Natural killer cell (primary cell): ENCODE data around the gene FOXJ3. TPM values are rescaled to one million over a fixed set of nuclear protein-coding genes. Genes with fewer than 3 reads are reported as not detected.
A peak's percentile ranks its signal among the peaks of the same experiment; 100 is the strongest.

ENCODE experiments used
- ATAC-seq, 3 donors: fragments of 150-1000 bp in 2 of 3; fragments of 200-7000 bp in 1 of 3; cut with Tn5 transposase; 1 replicate in 1 of 3; 2 replicates in 2 of 3; pipeline ENCODE4 v1.10.0; 2021; ENCODE audit warnings: mild to moderate bottlenecking in 2 of 3, moderate library complexity in 2 of 3
- DNase-seq, 2 donors: peaks; one replicate each; pipeline versions ENCODE4 v3.0.0 to v3.0.0-alpha.2; 2013 to 2021; ENCODE audit warnings: mixed read lengths in 1 of 2
- H3K27ac ChIP-seq: one replicate; pipeline ENCODE4 v1.5.1; 2013; ENCODE audit warnings: mild to moderate bottlenecking, low read length
- H3K27me3 ChIP-seq: one replicate; pipeline ENCODE4 v1.6.1; 2013; ENCODE audit warnings: low read length; ENCODE audit not compliant: control insufficient read depth, insufficient read depth
- H3K36me3 ChIP-seq: one replicate; pipeline ENCODE4 v1.6.1; 2013; ENCODE audit warnings: low read length; ENCODE audit not compliant: control insufficient read depth, insufficient read depth
- H3K4me1 ChIP-seq: one replicate; pipeline ENCODE4 v1.6.1; 2013; ENCODE audit warnings: low read length; ENCODE audit not compliant: control insufficient read depth, insufficient read depth
- H3K4me3 ChIP-seq: one replicate; pipeline ENCODE4 v1.5.1; 2013; ENCODE audit warnings: low read length
- H3K9me3 ChIP-seq: one replicate; pipeline ENCODE4 v1.6.1; 2013; ENCODE audit warnings: low read length; ENCODE audit not compliant: control insufficient read depth, insufficient read depth
- H3K27ac Mint-ChIP-seq, 2 donors: one replicate each; pipeline ENCODE4 v1.8.0; 2022; ENCODE audit warnings: mild to moderate bottlenecking in 2 of 2, mixed read lengths in 2 of 2, moderate library complexity in 1 of 2
- H3K27me3 Mint-ChIP-seq, 2 donors: one replicate each; pipeline ENCODE4 v1.8.0; 2022; ENCODE audit warnings: low read depth in 2 of 2, mixed read lengths in 2 of 2
- H3K36me3 Mint-ChIP-seq: one replicate; pipeline ENCODE4 v1.8.0; 2022; ENCODE audit warnings: mixed read lengths
- H3K4me1 Mint-ChIP-seq, 2 donors: one replicate each; pipeline ENCODE4 v1.8.0; 2022; ENCODE audit warnings: mixed read lengths in 2 of 2
- H3K4me3 Mint-ChIP-seq: one replicate; pipeline ENCODE4 v1.8.0; 2022; ENCODE audit warnings: mild to moderate bottlenecking, moderate library complexity, mixed read lengths
- H3K9me3 Mint-ChIP-seq, 2 donors: one replicate each; pipeline ENCODE4 v1.8.0; 2022; ENCODE audit warnings: mixed read lengths in 2 of 2
- CTCF ChIP-seq: fragments of 200-600 bp; IDR thresholded peaks from one replicate; pipeline ENCODE4 v1.8.0; 2022; ENCODE audit warnings: antibody characterized with exemption
- WGBS: methylation state at CpG from one replicate; pipeline ENCODE4 v1.1.7; 2013; ENCODE audit warnings: missing lambda C conversion rate; ENCODE audit not compliant: insufficient coverage; 5-methylcytosine and 5-hydroxymethylcytosine counted together
- intact Hi-C: fragments of 100-400 bp; cut with micrococcal nuclease; formaldehyde crosslinking; loops from one replicate; pipeline ENCODE4 v1.14.2; 2022
- total RNA-seq, 4 donors: library from RNA; stranded (reverse); fragments of 120-200 nt in 1 of 4; gene quantifications; one replicate each; pipeline versions ENCODE4 v1.2.3 to v1.2.4, GENCODE V29; 2013 to 2022

FOXJ3 gene
- total RNA-seq, 3 donors from 2014 or later (not counting 1 experiment from before 2014, with no cell fraction given) = 81.9 to 93.8 (median 82.5) TPM

- Mint-ChIP-seq H3K4me3 (no peak overlapping the region), H3K36me3 (no peaks in the 10 kb centered on the region), H3K27me3 (peaks cover 7 to 13% of the 10 kb centered on the region in 2 donors), H3K9me3 (no peaks in the 10 kb centered on the region), H3K4me1 (peaks cover 0 to 5% of the 10 kb centered on the region in 2 donors), H3K27ac (no peak overlapping the region)
- intact Hi-C loops = no loop called here
- Histone ChIP-seq H3K36me3 (no peaks in the 10 kb centered on the region), H3K4me3 (no peak overlapping the region), H3K27ac (no peak overlapping the region), H3K4me1 (peaks cover 9% of the 10 kb centered on the region), H3K27me3 (no peaks in the 10 kb centered on the region), H3K9me3 (no peaks in the 10 kb centered on the region)
- DNase-seq (no peak), ATAC-seq (peak in 1 of 3 donors; percentile 65)
- TF ChIP-seq CTCF = no peak
- 14% methylated on average over 8 of the region's 8 CpGs for WGBS
Measured at GRCh38 chr1:42145389-42145716, 189.7 kb downstream of the FOXJ3 start.

- Mint-ChIP-seq H3K27me3 (peaks cover 3 to 9% of the 10 kb centered on the region in 2 donors), H3K9me3 (no peaks in the 10 kb centered on the region)
- WGBS = 75% methylated on average over 12 of the region's 12 CpGs
Measured at GRCh38 chr1:42144711-42145388, 190.2 kb downstream of the FOXJ3 start.

GRCh38 chr1:42143896-42144710 lies 190.9 kb downstream of the FOXJ3 start:
- Mint-ChIP-seq H3K9me3 (no peaks in the 10 kb centered on the region), H3K27me3 (peaks cover 3 to 13% of the 10 kb centered on the region in 2 donors)

More at GRCh38 chr1:42144711-42145388, 190.2 kb downstream of the FOXJ3 start:
- H3K4me3 ChIP-seq = no peak overlapping the region
- H3K27ac ChIP-seq = no peak overlapping the region
- no peaks in the 10 kb centered on the region for H3K27me3 ChIP-seq
- DNase-seq (no peak), ATAC-seq (no peak)
- peaks cover 9% of the 10 kb centered on the region for H3K4me1 ChIP-seq
- no peak for TF ChIP-seq CTCF
- Mint-ChIP-seq H3K4me1 (peaks cover 0 to 5% of the 10 kb centered on the region in 2 donors), H3K36me3 (no peaks in the 10 kb centered on the region), H3K27ac (no peak overlapping the region), H3K4me3 (no peak overlapping the region)
- no peaks in the 10 kb centered on the region for H3K9me3 ChIP-seq
- no peaks in the 10 kb centered on the region for H3K36me3 ChIP-seq
- intact Hi-C loops = no loop called here

More at GRCh38 chr1:42143896-42144710, 190.9 kb downstream of the FOXJ3 start:
- DNase-seq (no peak), ATAC-seq (no peak)
- Histone ChIP-seq H3K4me1 (peaks cover 9% of the 10 kb centered on the region), H3K36me3 (no peaks in the 10 kb centered on the region), H3K27ac (no peak overlapping the region), H3K27me3 (no peaks in the 10 kb centered on the region), H3K9me3 (no peaks in the 10 kb centered on the region), H3K4me3 (no peak overlapping the region)
- Mint-ChIP-seq H3K4me1 (peaks cover 0 to 5% of the 10 kb centered on the region in 2 donors), H3K4me3 (no peak overlapping the region), H3K36me3 (no peaks in the 10 kb centered on the region), H3K27ac (no peak overlapping the region)
- no peak for TF ChIP-seq CTCF
- WGBS = 70% methylated on average over 12 of the region's 13 CpGs
- intact Hi-C loops = no loop called here
